ENCODE data around the gene SKIDA1.

DNA sequence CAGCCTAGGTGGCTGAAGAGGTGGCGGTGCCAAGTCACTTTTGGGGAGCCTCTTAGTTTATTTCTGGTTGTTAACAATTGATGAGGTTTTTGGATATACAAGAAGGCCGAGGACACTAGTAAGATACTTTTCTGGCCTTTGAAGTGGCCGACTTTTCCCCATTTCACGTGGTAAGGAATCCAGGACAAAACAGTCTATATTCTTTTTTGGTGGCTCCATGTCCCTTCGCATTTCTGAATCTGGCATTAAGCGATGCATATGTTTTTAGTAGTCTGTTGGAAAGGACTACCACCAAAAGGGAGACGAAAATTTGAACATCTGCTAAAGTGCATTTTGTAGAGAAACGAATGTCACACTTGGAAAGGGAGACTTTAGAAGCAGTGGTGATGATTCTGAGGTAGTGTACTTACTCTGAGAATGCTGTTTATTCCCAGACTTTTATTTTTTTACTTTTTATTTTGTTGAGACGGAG is 10.0 kb upstream of the SKIDA1 start:
- TF ChIP-seq, protein P1, sequence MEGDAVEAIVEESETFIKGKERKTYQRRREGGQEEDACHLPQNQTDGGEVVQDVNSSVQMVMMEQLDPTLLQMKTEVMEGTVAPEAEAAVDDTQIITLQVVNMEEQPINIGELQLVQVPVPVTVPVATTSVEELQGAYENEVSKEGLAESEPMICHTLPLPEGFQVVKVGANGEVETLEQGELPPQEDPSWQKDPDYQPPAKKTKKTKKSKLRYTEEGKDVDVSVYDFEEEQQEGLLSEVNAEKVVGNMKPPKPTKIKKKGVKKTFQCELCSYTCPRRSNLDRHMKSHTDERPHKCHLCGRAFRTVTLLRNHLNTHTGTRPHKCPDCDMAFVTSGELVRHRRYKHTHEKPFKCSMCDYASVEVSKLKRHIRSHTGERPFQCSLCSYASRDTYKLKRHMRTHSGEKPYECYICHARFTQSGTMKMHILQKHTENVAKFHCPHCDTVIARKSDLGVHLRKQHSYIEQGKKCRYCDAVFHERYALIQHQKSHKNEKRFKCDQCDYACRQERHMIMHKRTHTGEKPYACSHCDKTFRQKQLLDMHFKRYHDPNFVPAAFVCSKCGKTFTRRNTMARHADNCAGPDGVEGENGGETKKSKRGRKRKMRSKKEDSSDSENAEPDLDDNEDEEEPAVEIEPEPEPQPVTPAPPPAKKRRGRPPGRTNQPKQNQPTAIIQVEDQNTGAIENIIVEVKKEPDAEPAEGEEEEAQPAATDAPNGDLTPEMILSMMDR (conservative IDR thresholded peaks at IDR 0.05; ENCODE audit: low read depth, low read length) = no peak
- TF ChIP-seq POLR2A (IDR thresholded peaks at IDR 0.05; ENCODE audit: low read depth, low read length) (no peak), USF2 (IDR thresholded peaks at IDR 0.05; ENCODE audit: low read depth, low read length) (no peak), CEBPB (IDR thresholded peaks at IDR 0.05; ENCODE audit: low read depth, low read length) (no peak), MAFK (IDR thresholded peaks at IDR 0.05; ENCODE audit: low read depth, low read length) (no peak), FOS (IDR thresholded peaks at IDR 0.05; ENCODE audit: low read depth, low read length) (no peak), RAD21 (IDR thresholded peaks at IDR 0.05; ENCODE audit: low read length) (no peak), NFE2L2 (IDR thresholded peaks at IDR 0.05; ENCODE audit: low read depth, low read length) (no peak), RCOR1 (IDR thresholded peaks at IDR 0.05; ENCODE audit: insufficient replicate concordance, low read length) (no peak), CHD1 (IDR thresholded peaks at IDR 0.05; ENCODE audit: low read depth, low read length) (no peak), MAZ (IDR thresholded peaks at IDR 0.05; ENCODE audit: borderline replicate concordance, low read depth, low read length) (no peak), BHLHE40 (IDR thresholded peaks at IDR 0.05; ENCODE audit: low read depth, low read length) (no peak), MXI1 (IDR thresholded peaks at IDR 0.05; ENCODE audit: borderline replicate concordance, low read depth, low read length) (no peak), RFX5 (IDR thresholded peaks at IDR 0.05; ENCODE audit: low read depth, low read length) (no peak)
